PC-9 (cell line): ENCODE data around the gene FAM229A. TPM values are rescaled to one million over a fixed set of nuclear protein-coding genes. Genes with fewer than 3 reads are reported as not detected.

Experiments used
- Bru-seq: library from RNA; stranded (reverse); fragments of 400-500 nt; gene quantifications from one replicate; lab custom pipeline; 2021; lab: Mats Ljungman, UMichigan
- BruChase-seq, 2 experiments: library from RNA; stranded (reverse); fragments of 400-500 nt; gene quantifications; one replicate each; lab custom pipeline; 2021; lab: Mats Ljungman, UMichigan
- BruUV-seq: library from RNA; stranded (reverse); fragments of 400-500 nt; replicated peaks from 2 replicates; lab custom pipeline; 2021; lab: Mats Ljungman, UMichigan
- CTCF ChIA-PET: fragments of 300-600 bp; sonication (Branson Sonifier 250); formaldehyde crosslinking; loops from one replicate; lab custom pipeline; 2022; ENCODE audit warnings: antibody characterized with exemption; lab: Charles Lee
- POLR2A ChIA-PET: fragments of 300-600 bp; sonication (Branson Sonifier 250); formaldehyde crosslinking; loops from one replicate; lab custom pipeline; 2022; ENCODE audit warnings: antibody characterized with exemption; ENCODE audit not compliant: unreplicated experiment; lab: Charles Lee
- DNase-seq, 2 experiments: peaks; one replicate each; pipeline versions ENCODE4 v3.0.0 to v3.0.0-alpha.2; 2015 to 2022; ENCODE audit warnings: mixed read lengths in 1 of 2
- H2AFZ ChIP-seq: fragments of 200-600 bp; sonication (generic); 2 replicates; pipeline ENCODE4 v1.8.1; 2017; ENCODE audit warnings: antibody characterized with exemption
- H3F3A ChIP-seq: fragments of 200-600 bp; sonication (generic); 2 replicates; pipeline ENCODE4 v1.8.1; 2017; ENCODE audit warnings: antibody characterized with exemption, mild to moderate bottlenecking, low read depth; ENCODE audit not compliant: insufficient read depth
- H3K27ac ChIP-seq: fragments of 200-600 bp; sonication (generic); 2 replicates; pipeline ENCODE4 v1.6.1; 2016; ENCODE audit warnings: mixed run types
- H3K27me3 ChIP-seq: fragments of 200-600 bp; sonication (generic); 2 replicates; pipeline ENCODE4 v1.6.1; 2016; ENCODE audit warnings: low read depth, mixed run types; ENCODE audit not compliant: insufficient read depth
- H3K36me3 ChIP-seq: fragments of 200-600 bp; sonication (generic); 2 replicates; pipeline ENCODE4 v1.6.1; 2016; ENCODE audit warnings: low read depth, mixed run types
- H3K4me1 ChIP-seq: fragments of 200-600 bp; sonication (generic); replicated peaks from 2 replicates; pipeline ENCODE4 v1.6.1; 2016; ENCODE audit warnings: mixed run types; ENCODE audit not compliant: insufficient read depth
- H3K4me2 ChIP-seq: fragments of 200-600 bp; sonication (generic); 2 replicates; pipeline ENCODE4 v1.6.1; 2017; ENCODE audit warnings: mixed run types
- H3K4me3 ChIP-seq: fragments of 200-600 bp; sonication (generic); 2 replicates; pipeline ENCODE4 v1.6.1; 2016; ENCODE audit warnings: mixed run types
- H3K79me2 ChIP-seq: fragments of 200-600 bp; sonication (generic); 2 replicates; pipeline ENCODE4 v1.6.1; 2017; ENCODE audit warnings: low read depth, mixed run types
- H3K9me2 ChIP-seq: fragments of 200-600 bp; sonication (generic); 2 replicates; pipeline ENCODE4 v1.8.1; 2017; ENCODE audit warnings: mild to moderate bottlenecking; ENCODE audit not compliant: insufficient read depth
- H3K9me3 ChIP-seq: fragments of 200-600 bp; sonication (generic); 2 replicates; pipeline ENCODE4 v1.8.1; 2016; ENCODE audit warnings: low read depth; ENCODE audit not compliant: insufficient read depth
- H4K20me1 ChIP-seq: fragments of 200-600 bp; sonication (generic); 2 replicates; pipeline ENCODE4 v1.8.1; 2017; ENCODE audit not compliant: insufficient read depth
- CTCF ChIP-seq: fragments of 200-600 bp; sonication (generic); conservative IDR thresholded peaks from 2 replicates; pipeline ENCODE4 v1.6.1; 2017; ENCODE audit warnings: mixed run types, antibody characterized with exemption, mild to moderate bottlenecking, moderate library complexity
- EZH2 ChIP-seq: fragments of 200-600 bp; sonication (generic); IDR thresholded peaks from 2 replicates; pipeline ENCODE4 v1.8.0; 2017; ENCODE audit warnings: antibody characterized with exemption, low read depth
- intact Hi-C: fragments of 100-400 bp; cut with micrococcal nuclease; formaldehyde crosslinking; loops from one replicate; pipeline ENCODE4 v1.10.0; 2022; ENCODE audit not compliant: unreplicated experiment
- long read RNA-seq: library from polyadenylated mRNA; stranded (forward); transcript quantifications from one replicate; pipeline ENCODE4 v2.0.0, GENCODE V29; 2022
- total RNA-seq: library from RNA; stranded (reverse); gene quantifications from 2 replicates; pipeline ENCODE4 v1.2.3, GENCODE V29; 2021

FAM229A gene
- 11.7 and 13.1 TPM in 2 replicates for total RNA-seq
- percentile 47 among the genes with signal in this experiment for Bru-seq, nascent RNA
- percentile 70 among the genes with signal in this experiment for BruChase-seq, experiment 1, labeled RNA remaining after a 2-hour chase
- percentile 68 among the genes with signal in this experiment for BruChase-seq, experiment 2, labeled RNA remaining after a 6-hour chase
- long read RNA-seq, partial matches to known transcripts = 0 of 4 reads
- long read RNA-seq, other reads (novel, unspliced or antisense) = 0 of 4 reads

DNA sequence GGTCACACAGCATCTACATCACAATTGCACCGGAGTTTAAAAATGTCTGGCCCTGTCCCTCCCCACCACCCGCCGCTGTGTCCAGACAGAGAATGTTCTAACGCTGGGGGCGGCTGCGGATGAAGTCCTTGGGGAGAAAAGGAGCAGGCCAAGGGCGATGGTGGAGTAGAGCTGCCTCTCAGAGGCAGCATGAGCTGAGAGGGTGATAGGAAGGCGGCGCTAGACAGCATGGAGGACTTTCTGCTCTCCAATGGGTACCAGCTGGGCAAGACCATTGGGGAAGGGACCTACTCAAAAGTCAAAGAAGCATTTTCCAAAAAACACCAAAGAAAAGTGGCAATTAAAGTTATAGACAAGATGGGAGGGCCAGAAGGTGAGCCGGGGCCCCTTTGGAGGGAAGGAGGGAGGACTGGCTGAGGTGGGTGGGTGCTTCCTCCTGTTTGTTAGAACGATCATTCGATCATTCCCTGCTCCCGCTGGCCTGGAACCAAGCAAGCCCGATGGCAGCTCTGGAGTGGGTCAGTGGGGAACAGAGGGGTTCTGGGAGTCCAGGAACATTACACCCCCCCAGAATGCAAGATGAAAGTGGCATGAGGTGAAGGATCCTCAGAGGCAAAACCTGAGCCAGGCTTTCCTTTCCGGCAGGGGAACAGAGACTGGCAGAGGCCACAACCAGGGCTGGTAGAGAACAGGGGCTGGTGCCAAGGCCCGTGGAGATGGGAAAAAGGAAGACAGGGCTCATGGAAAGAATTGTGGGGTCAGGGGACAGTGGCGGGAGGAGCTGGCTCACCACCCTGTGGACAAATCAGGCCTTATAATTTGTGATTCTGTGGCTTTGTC lies at the start of gene FAM229A, which contains the start of gene TSSK3:
TSS of gene FAM229A (minus strand) at position 12 of the 840 bp plus-strand sequence. CDS start 394 bp downstream, outside the sequence.
TSS of gene TSSK3 (plus strand) at position 66 of the 840 bp plus-strand sequence. CDS start at position 229, 163 bp downstream.
- H3K4me3 ChIP-seq = peak within 1 kb of the TSS; percentile 27; the same call in 1 of the 2 replicates
- ChIA-PET CTCF (interaction anchor here (0.6 kb wide), 1 partner anchor 73 kb away, joined by 3 read pairs; no protein-coding TSS in a partner anchor), POLR2A (no interaction called here)
- no peaks in the 10 kb centered on the region for H3K9me3 ChIP-seq
- no peak within 1 kb of the TSS for H3K27ac ChIP-seq
- BruUV-seq = no TSS peak
- TF ChIP-seq EZH2 (no peak), CTCF (no peak)
- peaks cover 12% of the 10 kb centered on the region; the same call in 1 of the 2 replicates for H3K36me3 ChIP-seq
- no peaks in the 10 kb centered on the region for H4K20me1 ChIP-seq
- H3K4me1 ChIP-seq = no peaks in the 10 kb centered on the region
- no peak within 1 kb of the TSS for H2AFZ ChIP-seq
- H3K79me2 ChIP-seq = no peaks in the 10 kb centered on the region
- H3K27me3 ChIP-seq = no peaks in the 10 kb centered on the region
- H3F3A ChIP-seq = peaks cover 37% of the 10 kb centered on the region; the same call in 1 of the 2 replicates
- DNase-seq = no peak
- H3K4me2 ChIP-seq = peak within 1 kb of the TSS; percentile 60
- no peaks in the 10 kb centered on the region for H3K9me2 ChIP-seq
- intact Hi-C loops = loop anchor here (2.0 kb wide), 1 partner anchor 146 kb away; no protein-coding TSS in a partner anchor

DNA sequence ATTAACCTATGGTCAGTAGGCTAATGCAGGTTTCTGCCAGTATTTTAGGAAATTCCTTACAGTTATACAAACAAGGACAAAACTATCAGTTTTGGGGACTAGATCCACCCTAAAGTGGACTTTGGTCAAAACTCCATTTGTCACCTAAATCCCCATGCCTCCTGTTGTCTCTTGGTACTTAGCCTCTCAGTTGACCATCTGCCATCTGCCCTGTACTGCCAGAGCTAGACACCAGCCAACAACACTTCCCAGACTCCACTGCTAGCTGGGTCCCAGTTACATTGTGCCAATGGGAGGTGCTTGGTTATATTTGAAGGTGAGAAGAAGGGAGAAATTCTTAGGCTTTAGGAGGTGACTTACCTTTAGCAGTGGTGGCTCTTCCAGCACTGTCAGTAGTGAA lies 49.0 kb upstream of the FAM229A start:
- no peaks in the 10 kb centered on the region for H4K20me1 ChIP-seq
- peaks cover 18% of the 10 kb centered on the region for H3F3A ChIP-seq
- TF ChIP-seq CTCF (no peak), EZH2 (no peak)
- H3K9me3 ChIP-seq = no peaks in the 10 kb centered on the region
- POLR2A ChIA-PET = interaction anchor here (0.6 kb wide), 1 partner anchor 211 kb away, joined by 3 read pairs; the partner anchor contains the start of gene CCDC28B
- peaks cover 17% of the 10 kb centered on the region for H3K4me1 ChIP-seq
- no peaks in the 10 kb centered on the region for H3K9me2 ChIP-seq
- BruUV-seq = no TSS peak
- H3K79me2 ChIP-seq = no peaks in the 10 kb centered on the region
- H3K27ac ChIP-seq = no peak overlapping the region
- H3K27me3 ChIP-seq = no peaks in the 10 kb centered on the region
- intact Hi-C loops = loop anchor here (10.0 kb wide), 2 partner anchors 616 to 746 kb away; no protein-coding TSS in a partner anchor
- no peak overlapping the region for H3K4me3 ChIP-seq
- CTCF ChIA-PET = no interaction called here
- no peaks in the 10 kb centered on the region for H3K36me3 ChIP-seq
- DNase-seq = no peak
- H2AFZ ChIP-seq = no peak overlapping the region
- no peak overlapping the region for H3K4me2 ChIP-seq

- Histone ChIP-seq H3K9me2 (no peaks in the 10 kb centered on the region), H3F3A (peaks cover 22% of the 10 kb centered on the region), H3K9me3 (no peaks in the 10 kb centered on the region), H3K79me2 (no peaks in the 10 kb centered on the region), H3K27me3 (no peaks in the 10 kb centered on the region), H3K4me3 (no peak overlapping the region), H3K4me1 (peaks cover 23% of the 10 kb centered on the region), H3K4me2 (no peak overlapping the region), H3K36me3 (no peaks in the 10 kb centered on the region), H4K20me1 (no peaks in the 10 kb centered on the region), H3K27ac (peak overlapping the region; percentile 38), H2AFZ (no peak overlapping the region)
- TF ChIP-seq EZH2 (no peak), CTCF (no peak)
- ChIA-PET CTCF (no interaction called here), POLR2A (no interaction called here)
- BruUV-seq = no TSS peak
- DNase-seq = peak; percentile 40 to 91
- intact Hi-C loops = no loop called here
Measured at GRCh38 chr1:32406629-32407111, 44.4 kb upstream of the FAM229A start.
